GM13977 (cell line): ENCODE results near the gene RILP.

Experiments used
- DNase-seq: peaks from one replicate; pipeline ENCODE4 v3.0.0; 2012; ENCODE audit warnings: low spot score
- CTCF ChIP-seq: IDR thresholded peaks from 2 replicates; pipeline ENCODE4 v1.5.1; 2012; ENCODE audit warnings: mild to moderate bottlenecking, control low read depth; ENCODE audit not compliant: insufficient read depth; ENCODE audit errors: extremely low read depth, missing control alignments
- in situ Hi-C: fragments of 300-500 bp; cut with MboI; formaldehyde crosslinking; loops from one replicate; pipeline ENCODE4 v1.12.0; 2022; ENCODE audit warnings: low sequenced_read_pairs, low pct_unique_long_range_greater_than_20kb, mixed read lengths, inconsistent platforms; ENCODE audit not compliant: unreplicated experiment

Gene RILP

GRCh38 chr17:1648173-1648962 lies 1.3 kb downstream of the RILP start:
- no peak for DNase-seq
- in situ Hi-C loops: no loop called here
- no peak for TF ChIP-seq CTCF

DNA sequence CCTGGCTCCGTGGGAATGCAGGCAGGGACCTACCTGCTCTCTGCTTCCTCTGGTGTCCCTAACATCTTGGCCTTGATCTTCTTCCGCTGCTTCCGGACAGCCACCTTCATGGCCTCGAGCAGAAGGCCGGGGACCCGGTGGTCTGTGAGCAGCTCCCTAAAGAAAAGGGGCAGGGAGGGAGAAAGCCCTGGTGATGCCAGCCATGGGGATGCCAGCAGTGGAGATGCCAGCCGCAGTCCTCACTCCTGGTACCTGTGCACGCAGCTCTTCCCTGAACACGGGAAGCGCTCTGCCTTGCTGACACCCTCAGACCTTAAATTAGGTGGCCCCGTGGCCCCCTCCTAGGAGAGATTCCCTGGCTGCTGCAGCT lies 1.9 kb downstream of the RILP start:
- TF ChIP-seq CTCF: no peak
- in situ Hi-C loops: no loop called here
- no peak for DNase-seq

- DNase-seq: no peak
- TF ChIP-seq CTCF: no peak
- in situ Hi-C loops: no loop called here
These were observed 3.3 kb downstream of the RILP start for GRCh38 chr17:1646199-1646875.

DNA sequence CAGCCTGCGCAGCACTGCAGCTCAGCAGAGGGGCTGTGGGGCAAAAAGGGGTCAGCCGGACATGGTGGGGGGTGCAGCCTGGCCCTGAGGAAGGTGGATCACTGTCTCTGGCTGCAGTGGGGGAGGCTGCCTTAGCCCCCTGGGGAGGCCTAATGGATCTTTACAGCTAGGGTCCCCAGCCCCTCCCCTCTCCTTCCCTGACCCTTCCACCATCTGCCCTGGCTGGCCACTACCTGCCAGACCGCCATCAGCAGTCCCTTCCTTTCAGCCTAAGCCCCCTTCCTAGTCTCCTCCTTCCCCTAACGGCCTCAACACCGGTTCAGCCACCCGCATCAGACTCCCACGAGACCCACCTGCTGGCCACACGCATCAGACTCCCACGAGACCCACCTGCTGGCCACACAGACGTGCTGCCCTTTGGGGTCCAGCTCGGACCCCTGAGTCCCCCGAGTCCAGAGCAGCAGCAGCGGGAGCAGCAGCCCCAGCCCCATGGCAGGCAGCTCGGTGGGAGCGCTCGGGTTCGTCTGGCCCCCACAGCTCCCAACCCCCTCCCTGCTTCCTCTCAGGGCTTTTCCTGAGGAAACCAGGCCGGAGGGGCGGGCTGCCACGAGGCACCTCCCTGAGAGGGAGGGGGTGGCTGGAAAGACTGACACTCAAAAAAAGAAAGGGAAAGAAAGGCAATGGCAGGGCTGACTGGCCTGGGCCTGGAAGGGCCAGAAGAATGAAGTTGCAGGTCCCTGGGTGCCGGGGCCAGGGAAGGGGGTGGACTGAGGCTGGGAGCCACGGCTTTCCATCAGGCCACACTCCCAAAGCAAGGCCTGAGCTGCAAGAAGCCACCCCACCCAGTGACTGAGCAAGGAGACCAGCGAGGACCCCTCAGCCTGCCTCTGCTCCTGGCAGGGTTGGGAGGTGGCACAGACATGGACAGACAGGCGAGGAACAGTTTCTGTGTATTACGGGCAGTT lies 4.2 kb downstream of the RILP start, which contains the start of gene SCARF1:
Gene SCARF1, minus strand, starts transcription at position 526 of the 965 bp plus-strand sequence. Its CDS starts 35 bp downstream, at position 491.
- no peak for TF ChIP-seq CTCF
- in situ Hi-C loops: no loop called here
- no peak for DNase-seq

DNA sequence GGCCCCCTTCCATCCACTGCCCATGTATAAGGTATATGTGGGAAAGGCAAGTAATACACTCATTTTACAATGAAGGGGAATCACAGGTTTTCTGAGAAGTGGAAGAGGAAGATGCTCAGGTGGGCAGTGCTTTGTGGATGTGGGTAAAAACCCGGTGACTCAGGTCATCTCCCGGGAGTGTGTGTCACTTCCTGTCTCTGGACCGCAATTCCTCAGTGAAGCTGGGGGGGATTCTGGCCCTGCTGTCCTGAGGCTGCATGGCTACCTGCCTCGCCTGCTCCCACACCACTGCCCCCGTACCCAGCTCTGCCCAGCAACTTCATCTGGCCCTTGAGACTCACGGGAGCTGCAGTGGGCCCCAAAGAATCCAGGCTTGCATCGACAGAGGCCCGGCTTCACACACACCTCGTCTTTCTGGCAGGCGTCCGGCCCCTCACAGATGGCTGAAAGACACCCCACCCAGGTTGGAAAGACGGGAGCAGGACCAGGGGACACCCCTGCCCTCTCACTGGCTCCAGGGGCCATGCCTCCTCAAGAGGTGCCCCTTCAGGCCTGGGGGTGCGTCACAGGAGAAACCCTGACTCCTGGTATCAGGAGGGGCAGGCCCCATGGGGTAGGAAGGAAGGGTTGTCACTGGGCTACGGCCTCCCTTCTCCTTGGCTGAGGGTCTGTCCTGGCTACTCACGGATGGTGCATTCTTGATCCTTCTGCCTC lies 5.0 kb downstream of the RILP start:
- DNase-seq: peak; percentile 81
- in situ Hi-C loops: no loop called here
- no peak for TF ChIP-seq CTCF
